Loucy (cell line): ENCODE data around the gene RASAL1.

ENCODE experiments used
- CTCF ChIP-seq: fragments of 200-600 bp; sonication (generic); conservative IDR thresholded peaks from 2 replicates; pipeline ENCODE4 v1.5.1; 2014; ENCODE audit warnings: mild to moderate bottlenecking, antibody characterized with exemption, low read length
- EZH2phosphoT487 ChIP-seq: fragments of 200-600 bp; IDR thresholded peaks from 2 replicates; pipeline ENCODE4 v1.6.1; 2018; ENCODE audit warnings: antibody characterized with exemption, mild to moderate bottlenecking, moderate library complexity, borderline replicate concordance

DNA sequence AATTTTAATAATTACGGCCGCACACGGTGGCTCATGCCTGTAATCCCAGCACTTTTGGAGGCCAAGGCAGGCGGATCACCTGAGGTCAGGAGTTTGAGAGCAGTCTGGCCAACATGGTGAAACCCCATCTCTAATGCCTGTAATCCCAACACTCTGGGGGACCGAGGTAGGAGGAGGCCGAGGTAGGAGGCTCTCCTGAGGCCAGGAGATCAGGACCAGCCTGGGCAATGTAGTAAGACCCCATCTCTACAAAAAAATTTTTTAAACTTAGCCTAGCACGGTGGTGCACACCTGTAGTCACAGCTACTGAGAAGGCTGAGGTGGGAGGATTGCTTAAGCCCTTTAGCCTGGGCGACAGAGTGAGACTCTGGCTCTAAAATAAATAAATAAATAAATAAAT, 8.4 kb upstream of the RASAL1 start:
- no peak for TF ChIP-seq CTCF
- TF ChIP-seq EZH2phosphoT487, result no peak
